Ishikawa (cell line): ENCODE data around the gene CDH23.

Source experiments
- CEBPB ChIP-seq: IDR thresholded peaks from 2 replicates; pipeline ENCODE4 v1.6.1; 2012
- CREB1 ChIP-seq: IDR thresholded peaks from 2 replicates; pipeline ENCODE4 v1.6.1; 2012; ENCODE audit warnings: low read depth
- EGR1 ChIP-seq: IDR thresholded peaks from 2 replicates; pipeline ENCODE4 v1.6.1; 2012
- EP300 ChIP-seq: IDR thresholded peaks from 2 replicates; pipeline ENCODE4 v1.6.1; 2012; ENCODE audit warnings: borderline replicate concordance
- NFIC ChIP-seq: IDR thresholded peaks from 2 replicates; pipeline ENCODE4 v1.6.1; 2012
- RAD21 ChIP-seq: IDR thresholded peaks from 2 replicates; pipeline ENCODE4 v1.6.1; 2012; ENCODE audit warnings: low read depth
- TAF1 ChIP-seq: IDR thresholded peaks from 2 replicates; pipeline ENCODE4 v1.6.1; 2012; ENCODE audit warnings: low read depth, mild to moderate bottlenecking
- YY1 ChIP-seq: IDR thresholded peaks from 2 replicates; pipeline ENCODE4 v1.6.1; 2012; ENCODE audit warnings: low read depth
- TF ChIP-seq, protein P1 (sequence below): IDR thresholded peaks from 2 replicates; pipeline ENCODE4 v1.6.1; 2012
- TF ChIP-seq, protein P2 (sequence below): IDR thresholded peaks from 2 replicates; pipeline ENCODE4 v1.6.1; 2012

DNA sequence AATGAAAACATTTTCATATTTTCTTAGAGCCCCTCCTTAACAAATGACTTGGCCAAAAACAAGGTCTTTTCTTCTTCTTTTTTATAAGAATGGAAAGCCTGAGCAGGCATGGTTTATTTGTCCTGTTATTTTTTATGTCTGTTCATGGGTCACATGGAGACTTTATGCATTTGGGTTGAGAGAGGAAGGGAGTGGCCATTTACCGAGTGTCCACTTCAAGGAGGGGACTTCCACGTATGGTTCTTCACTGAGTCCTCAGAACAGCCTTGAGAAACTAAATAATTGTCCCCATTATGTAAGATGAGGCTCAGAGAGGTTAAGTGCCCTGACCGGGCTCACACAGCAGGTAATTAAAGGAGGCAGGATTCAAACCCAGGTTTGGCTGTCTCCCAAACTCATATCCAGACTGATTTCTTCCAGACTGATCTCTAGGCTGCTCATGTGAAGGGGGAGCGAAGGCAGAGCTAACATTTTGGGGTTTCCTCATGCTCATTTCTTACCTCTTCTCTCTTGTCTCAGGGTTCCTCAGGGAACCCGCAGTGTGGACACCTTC, 82.2 kb downstream of the CDH23 start:
- TF ChIP-seq CEBPB: no peak
- TF ChIP-seq YY1: no peak
- no peak for TF ChIP-seq CREB1
- TF ChIP-seq NFIC: no peak
- TF ChIP-seq, protein P1, sequence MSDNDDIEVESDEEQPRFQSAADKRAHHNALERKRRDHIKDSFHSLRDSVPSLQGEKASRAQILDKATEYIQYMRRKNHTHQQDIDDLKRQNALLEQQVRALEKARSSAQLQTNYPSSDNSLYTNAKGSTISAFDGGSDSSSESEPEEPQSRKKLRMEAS: no peak
- no peak for TF ChIP-seq TAF1
- TF ChIP-seq RAD21: no peak
- no peak for TF ChIP-seq EGR1
- TF ChIP-seq, protein P2, sequence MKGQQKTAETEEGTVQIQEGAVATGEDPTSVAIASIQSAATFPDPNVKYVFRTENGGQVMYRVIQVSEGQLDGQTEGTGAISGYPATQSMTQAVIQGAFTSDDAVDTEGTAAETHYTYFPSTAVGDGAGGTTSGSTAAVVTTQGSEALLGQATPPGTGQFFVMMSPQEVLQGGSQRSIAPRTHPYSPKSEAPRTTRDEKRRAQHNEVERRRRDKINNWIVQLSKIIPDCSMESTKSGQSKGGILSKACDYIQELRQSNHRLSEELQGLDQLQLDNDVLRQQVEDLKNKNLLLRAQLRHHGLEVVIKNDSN: no peak
- TF ChIP-seq EP300: no peak
